GM18861 (cell line): ENCODE results near the gene DLGAP1.

Source experiments
- ATAC-seq: cut with Tn5 transposase; IDR thresholded peaks from one replicate; pipeline ENCODE4 v1.9.1; 2021; ENCODE audit not compliant: unreplicated experiment

The DLGAP1 gene

DNA sequence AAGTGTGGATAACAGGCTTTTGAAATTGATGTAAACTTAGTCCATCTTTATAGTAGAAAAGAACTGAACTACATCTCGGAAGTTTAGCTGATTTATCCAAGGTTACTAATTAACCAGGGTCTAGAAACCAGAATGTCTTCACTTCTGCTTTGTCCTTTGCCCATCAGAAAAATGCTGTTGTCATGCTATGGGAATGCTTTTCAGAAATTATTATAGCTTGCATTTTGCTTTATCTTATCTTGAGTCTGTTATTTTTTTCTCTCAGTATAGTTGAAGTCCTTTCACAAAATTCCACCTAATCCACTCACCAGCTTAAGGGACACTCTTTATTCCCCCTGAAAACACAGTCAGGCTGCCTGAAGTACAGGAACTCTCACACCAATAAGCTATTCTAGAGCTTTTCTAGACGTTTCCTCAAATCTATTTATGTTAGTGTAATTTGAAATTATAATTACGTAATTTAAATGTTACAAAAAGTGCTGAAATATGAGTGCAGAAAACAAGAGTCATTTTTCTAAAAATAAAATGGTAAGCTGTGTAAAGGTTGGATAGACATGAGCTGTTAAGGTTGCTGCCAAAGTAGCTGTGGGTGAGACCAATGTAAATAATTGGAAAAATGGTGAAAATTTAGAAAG is 548.9 kb downstream of the DLGAP1 start:
- ATAC-seq = peak; percentile 58

DNA sequence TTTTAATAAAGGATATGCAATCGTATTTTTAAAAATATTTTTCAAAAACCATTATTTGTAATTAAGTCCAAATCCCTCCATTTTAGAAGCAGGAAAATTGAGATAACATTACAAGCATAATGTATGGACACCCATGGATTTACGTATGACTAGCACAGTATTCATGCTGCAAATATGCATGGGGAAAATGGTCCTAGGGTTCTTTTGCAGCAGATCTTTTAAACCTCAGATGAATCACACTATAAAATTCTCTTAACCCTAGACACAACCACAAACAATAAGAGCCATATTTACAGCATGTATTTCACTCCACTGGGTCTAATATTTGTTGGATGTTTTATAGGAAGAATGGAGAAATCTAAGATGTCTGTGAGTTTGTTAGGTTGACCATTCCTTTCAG is 551.8 kb downstream of the DLGAP1 start:
- no peak for ATAC-seq

DNA sequence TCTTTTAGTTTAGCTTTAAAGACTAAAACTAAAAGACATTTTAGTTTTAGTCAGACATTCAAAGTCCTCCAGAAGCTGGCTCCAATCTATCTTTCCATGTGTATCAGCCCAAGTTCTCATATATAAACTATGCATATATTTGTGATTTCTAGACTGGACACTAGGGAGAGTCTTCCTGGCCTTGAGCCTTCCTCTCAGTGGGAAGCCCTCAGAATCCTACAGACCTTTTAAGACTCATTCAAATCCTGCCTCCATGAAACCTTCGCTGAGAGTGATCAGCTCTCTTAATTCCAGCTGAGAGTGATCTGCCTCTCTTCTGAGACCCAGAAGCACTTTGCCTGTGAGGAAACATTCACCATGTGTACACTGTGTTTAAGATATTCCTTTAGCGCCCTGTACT is 552.4 kb downstream of the DLGAP1 start:
- no peak for ATAC-seq

DNA sequence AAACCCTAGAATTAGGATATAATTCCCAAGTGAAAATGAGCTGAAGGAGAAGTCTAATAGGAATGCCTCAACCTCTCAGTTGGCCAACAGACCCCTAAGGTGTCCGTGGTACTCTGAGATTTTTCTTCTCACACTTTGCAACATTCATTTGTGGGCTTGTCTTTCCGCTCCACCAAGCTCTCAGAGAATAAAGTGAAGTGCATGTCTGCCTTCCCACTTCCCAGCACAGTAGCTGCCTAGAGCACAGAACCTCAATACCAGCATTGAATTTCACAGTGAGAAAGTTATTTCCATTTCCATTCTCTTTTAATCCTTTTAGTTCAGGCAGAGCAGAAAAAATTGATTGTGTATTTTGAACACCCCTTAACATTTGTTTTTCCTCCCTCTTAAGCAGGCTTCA is 553.3 kb downstream of the DLGAP1 start:
- no peak for ATAC-seq

GRCh38 chr18:3901042-3901441 is 554.1 kb downstream of the DLGAP1 start:
- no peak for ATAC-seq

DNA sequence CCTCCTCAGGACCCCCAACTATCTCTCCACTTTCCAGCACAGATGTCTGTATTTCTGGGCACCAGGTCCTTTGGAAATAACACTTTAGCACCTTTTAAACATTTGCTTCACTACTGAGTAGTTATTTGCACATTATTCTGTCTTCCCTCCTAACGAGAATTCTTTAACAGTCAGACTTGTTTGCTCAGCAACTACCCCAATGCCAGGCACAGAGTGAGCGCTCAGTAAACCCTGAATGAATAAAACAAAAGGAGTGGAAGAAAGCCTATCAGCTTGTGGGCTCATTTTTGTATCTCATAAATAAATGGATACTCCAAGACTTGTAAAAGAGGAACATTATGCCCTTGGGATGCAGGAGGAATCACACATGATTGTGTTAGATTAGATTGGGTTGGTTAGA is 554.8 kb downstream of the DLGAP1 start:
- no peak for ATAC-seq

DNA sequence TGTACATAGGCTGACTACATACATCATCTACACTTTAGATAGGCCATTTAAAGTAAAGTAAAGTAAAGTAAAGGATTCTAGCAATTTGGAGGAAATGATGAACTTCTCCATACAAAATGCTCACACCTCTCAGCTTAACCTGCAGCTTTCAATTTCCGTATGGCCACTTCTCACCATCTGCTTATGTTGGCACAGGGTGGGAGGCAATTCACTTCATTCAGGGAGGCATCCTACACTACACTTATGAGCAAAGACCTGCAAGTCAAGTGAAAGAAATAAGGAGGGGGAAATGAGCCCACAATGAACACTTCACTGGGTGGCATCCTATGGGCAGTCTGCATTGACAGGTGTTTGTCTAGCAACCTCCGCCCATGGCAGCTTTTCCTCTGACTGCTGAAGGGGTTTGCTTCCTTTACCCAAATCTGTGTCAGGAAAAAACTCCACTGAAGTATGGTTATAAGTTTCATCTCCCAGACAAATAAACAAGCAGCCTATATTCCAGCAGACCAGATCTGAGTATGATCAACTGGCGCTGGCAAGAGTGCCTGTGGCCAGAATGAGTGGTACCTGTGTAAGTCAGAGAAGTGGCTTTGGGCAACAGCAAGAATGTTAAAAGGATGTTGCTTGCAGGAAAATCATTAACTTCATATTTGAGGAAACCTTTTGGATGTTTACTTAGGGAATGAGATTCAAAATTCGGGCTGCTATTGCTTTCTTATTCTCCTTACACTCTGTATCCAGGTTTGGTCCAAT is 556.1 kb downstream of the DLGAP1 start:
- ATAC-seq = no peak

DNA sequence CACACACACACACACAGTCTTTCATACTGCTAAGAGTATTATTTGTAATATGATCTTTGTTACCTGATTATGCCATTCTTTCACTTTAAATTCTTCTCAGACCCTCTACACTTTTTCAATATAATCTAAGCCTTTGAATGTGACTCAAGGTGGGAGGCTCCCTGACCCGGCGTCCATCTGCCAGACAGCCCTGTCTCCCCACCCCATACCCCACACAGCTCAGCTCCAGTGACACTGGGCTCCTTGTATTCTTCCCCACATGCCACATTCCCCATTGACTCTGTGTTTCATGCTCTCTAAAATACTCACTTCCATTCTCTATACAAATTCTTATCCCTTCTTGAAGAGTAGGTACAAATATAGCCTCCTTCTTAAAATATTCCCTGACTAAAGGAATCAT is 563.0 kb downstream of the DLGAP1 start:
- ATAC-seq = no peak

GRCh38 chr18:3891245-3891644 is 563.9 kb downstream of the DLGAP1 start:
- no peak for ATAC-seq

DNA sequence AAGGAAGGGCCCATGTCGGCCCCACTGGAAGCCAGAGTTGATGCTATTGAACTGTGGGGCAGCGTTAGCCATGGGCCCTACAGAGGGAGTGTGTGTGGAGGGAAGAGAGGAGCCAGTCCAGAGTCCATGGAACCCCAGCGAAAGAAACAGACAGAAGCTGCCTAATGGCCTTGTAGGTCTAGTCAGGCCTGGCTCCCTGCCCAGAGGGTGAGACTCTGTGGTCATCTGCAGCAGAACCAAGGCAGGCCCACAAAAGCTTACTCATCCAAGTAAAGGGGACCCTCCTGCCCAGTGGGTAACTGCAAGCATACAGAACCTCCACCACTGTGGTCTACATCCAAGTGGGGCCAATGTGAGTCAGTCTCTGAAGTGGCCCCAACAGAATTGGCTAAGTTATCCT is 565.3 kb downstream of the DLGAP1 start:
- ATAC-seq = no peak

DNA sequence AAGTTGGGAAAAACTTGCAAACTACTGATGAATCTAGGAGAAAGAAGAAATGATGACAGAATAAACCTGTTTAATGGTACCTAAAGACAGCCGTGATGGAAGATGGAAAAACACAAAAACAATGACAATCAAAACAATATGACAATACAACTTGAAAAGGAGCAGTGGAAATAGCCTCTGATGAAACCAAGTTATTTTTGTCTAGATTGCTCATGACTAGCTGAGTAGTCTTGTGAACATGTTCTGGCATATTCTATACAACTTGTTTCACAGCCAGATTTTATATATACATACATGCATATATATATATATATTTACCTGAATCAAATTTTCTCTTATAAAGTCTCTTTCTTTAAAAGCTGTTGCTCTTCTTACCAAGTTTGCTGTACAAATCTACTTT is 566.0 kb downstream of the DLGAP1 start:
- no peak for ATAC-seq

GRCh38 chr18:3886575-3887322 is 568.4 kb downstream of the DLGAP1 start:
- ATAC-seq = no peak

GRCh38 chr18:3885209-3885792 is 569.8 kb downstream of the DLGAP1 start:
- peak; percentile 63 for ATAC-seq

- ATAC-seq = no peak
Measured at GRCh38 chr18:3879836-3880120, 575.3 kb downstream of the DLGAP1 start.

GRCh38 chr18:3879114-3879835 is 575.8 kb downstream of the DLGAP1 start:
- no peak for ATAC-seq

DNA sequence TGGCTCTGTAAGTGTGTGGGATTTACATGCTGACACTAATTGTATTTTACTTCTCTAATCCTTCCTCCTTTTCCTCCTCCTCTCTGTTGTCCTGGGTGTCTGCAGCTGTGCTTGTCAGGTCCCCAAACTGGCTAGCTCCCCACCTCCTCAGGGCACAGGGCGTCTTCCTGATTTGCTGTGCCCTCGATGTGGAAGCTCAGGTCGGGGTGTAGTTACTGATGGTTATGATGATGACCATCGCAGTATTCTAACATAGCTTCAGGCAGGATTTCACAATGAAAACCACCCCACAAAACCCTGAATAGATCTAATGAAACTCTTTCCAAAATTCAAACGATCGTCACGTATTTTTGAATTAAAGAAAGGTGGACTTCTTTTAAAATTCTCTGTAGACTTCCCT is 576.7 kb downstream of the DLGAP1 start:
- no peak for ATAC-seq

GRCh38 chr18:3877678-3878077 is 577.4 kb downstream of the DLGAP1 start:
- no peak for ATAC-seq

DNA sequence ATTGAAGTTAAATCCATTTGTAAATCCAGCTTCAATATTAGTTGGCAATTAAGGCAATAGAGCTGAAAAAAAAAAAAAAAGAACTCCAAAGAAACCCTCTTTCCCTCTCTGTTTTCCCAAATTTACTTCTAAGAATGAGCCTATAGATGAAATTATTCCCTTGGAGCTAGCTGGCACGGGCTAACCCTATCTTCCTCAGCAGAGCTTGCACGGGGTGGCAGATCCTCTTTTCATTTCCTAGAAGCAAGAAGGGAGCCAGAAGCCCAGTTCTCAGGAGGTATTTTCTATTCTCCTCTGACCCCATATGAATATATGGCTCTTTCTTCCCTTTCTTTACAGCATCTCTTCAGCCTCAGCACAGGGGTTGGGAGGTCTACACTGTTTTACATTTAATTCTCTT is 579.1 kb downstream of the DLGAP1 start:
- no peak for ATAC-seq

DNA sequence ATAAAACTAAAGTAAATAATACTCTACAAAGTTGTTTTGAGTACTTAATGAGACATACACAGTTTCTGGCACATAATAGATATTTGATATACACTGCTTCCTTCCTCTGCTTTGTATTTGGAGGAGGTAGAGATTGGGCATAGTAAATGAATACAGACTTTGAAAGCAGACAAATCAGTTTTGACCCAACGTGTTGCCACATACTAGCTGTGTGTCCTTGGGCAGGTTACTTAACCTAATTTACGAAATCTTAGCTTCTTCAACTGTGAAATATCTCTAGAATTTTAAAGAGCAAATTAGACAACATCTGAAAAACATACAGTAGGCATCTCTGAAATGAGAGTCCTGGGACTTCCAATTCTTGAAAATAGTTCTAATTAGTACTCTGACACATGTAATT is 579.7 kb downstream of the DLGAP1 start:
- ATAC-seq = no peak

- ATAC-seq = no peak
Measured at GRCh38 chr18:3874581-3874980, 580.5 kb downstream of the DLGAP1 start.

DNA sequence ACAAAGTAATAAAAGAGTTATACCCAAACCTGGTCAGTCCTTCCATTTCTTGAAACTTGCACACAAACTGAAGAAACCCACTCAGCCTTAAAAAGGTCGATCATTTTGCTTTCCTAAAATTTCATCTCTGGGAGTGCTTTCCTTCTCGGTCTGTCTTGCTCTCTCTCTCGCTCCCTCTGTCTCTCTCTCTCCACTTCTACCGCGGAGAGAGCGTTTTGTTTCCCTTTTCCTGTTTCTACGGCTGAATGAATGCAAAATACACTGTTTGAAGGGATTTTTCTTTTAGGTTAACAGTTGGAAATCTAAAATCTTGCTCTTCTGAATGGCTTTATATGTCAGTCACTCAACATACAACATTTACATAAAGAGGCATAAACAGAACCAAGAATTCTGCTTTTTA is 581.0 kb downstream of the DLGAP1 start:
- no peak for ATAC-seq
